ENCODE data around the gene GLP2R. TPM values are rescaled to one million over a fixed set of nuclear protein-coding genes. Genes with fewer than 3 reads are reported as not detected.

Gene GLP2R
- total RNA-seq, 3 donors from 2014 or later, result 5.8 to 28.2 (median 7.4) TPM

DNA sequence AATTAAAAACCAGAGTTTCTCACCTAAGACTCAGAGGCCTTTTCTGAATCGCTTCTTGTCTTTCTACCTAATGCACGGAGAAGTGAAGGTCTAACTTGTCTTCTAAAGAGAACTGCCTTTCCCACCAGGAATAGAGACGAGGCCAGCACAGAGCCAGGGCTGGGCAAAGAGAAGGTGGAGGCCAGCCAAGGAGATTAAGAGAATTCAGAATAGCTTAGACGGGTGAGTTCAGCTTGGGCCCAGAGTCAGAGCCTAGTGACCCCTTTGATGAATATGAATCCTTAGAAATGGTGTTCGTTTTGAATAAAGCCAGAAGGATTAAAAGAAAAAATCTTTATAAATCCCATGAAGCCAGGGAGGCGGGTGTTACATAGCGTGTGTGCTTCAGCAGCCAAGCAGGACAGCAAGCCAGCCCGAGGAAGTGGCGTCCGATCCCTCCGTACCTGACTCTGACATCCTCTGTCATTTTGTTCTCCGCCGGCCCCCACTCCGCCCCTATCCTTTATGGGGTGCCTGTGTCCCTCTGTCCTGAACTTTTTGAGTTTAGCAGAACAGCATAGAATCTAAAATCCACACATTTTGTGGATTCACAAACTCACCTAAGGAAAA is 11.3 kb upstream of the GLP2R start:
- Histone ChIP-seq H3K36me3 (ENCODE audit: low read depth) (no peaks in the 10 kb centered on the region), H3K4me1 (ENCODE audit: low read depth) (no peaks in the 10 kb centered on the region), H3K9me3 (no peaks in the 10 kb centered on the region), H3K4me3 (no peak overlapping the region)
- DNase-seq (no peak), ATAC-seq (no peak)
- intact Hi-C loops (cut with DNase I, micrococcal nuclease), result no loop called here
- TF ChIP-seq CTCF (IDR thresholded peaks at IDR 0.05), result no peak

GRCh38 chr17:9816472-9816871 is 9.3 kb upstream of the GLP2R start:
- intact Hi-C loops (cut with DNase I, micrococcal nuclease), result no loop called here
- no peak overlapping the region for H3K4me3 ChIP-seq
- TF ChIP-seq CTCF (IDR thresholded peaks at IDR 0.05), result no peak
- H3K4me1 ChIP-seq (ENCODE audit: low read depth), result no peaks in the 10 kb centered on the region
- no peak for ATAC-seq
- no peaks in the 10 kb centered on the region for H3K9me3 ChIP-seq
- DNase-seq, result no peak
- H3K36me3 ChIP-seq (ENCODE audit: low read depth), result no peaks in the 10 kb centered on the region

DNA sequence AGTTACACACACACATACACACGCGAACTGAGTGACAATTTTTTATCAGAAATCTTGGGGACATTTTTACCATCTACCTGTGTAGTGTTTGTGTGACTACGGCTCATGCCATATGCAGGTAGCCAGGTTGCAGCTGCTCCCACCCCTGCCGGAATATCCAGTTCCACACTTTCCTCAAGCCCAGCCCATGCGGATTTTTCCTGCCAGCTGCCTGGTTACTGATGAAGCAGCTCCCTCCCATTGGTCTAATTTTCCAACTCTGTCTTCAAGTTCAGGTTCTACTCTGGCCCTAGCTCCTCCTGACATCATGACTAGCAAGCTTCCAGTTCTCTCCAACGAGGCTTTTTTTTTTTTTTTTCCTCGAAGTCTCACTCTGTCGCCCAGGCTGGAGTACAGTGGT is 8.6 kb upstream of the GLP2R start:
- peak in 1 of 3 donors; percentile 39 for DNase-seq
- TF ChIP-seq CTCF (IDR thresholded peaks at IDR 0.05), result no peak

GRCh38 chr17:9818760-9819159 is 7.0 kb upstream of the GLP2R start:
- no peaks in the 10 kb centered on the region for H3K4me1 ChIP-seq (ENCODE audit: low read depth)
- no peak overlapping the region for H3K4me3 ChIP-seq
- H3K9me3 ChIP-seq, result no peaks in the 10 kb centered on the region
- ATAC-seq, result no peak
- intact Hi-C loops (cut with DNase I, micrococcal nuclease), result no loop called here
- no peak for DNase-seq
- H3K36me3 ChIP-seq (ENCODE audit: low read depth), result no peaks in the 10 kb centered on the region
- no peak for TF ChIP-seq CTCF (IDR thresholded peaks at IDR 0.05)

More for the DNA sequence above, 8.6 kb upstream of the GLP2R start:
- Histone ChIP-seq H3K9me3 (no peaks in the 10 kb centered on the region), H3K36me3 (ENCODE audit: low read depth) (no peaks in the 10 kb centered on the region), H3K4me3 (no peak overlapping the region), H3K4me1 (ENCODE audit: low read depth) (no peaks in the 10 kb centered on the region)
- ATAC-seq, result peak; percentile 67
- intact Hi-C loops (cut with DNase I, micrococcal nuclease), result no loop called here

DNA sequence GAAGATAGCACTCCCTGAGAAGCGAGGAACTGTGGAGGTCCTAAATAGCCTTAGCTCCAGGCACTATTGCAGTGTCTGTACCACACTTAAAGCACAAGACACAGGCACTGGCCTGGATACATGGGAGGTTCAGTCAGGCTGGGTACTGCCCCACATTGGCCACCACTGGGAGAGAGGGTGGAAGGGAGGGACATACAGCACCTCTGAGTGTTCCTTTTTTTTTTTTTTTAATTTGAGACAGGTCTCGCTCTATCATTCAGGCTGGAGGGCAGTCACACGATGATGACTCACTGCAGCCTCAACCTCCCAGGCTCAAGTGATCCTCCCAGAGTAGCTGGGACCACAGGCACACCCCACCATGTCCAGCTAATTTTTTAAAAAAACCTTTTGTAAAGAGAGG is 5.3 kb upstream of the GLP2R start:
- DNase-seq (no peak), ATAC-seq (no peak)
- no peak for TF ChIP-seq CTCF (IDR thresholded peaks at IDR 0.05)
- no peak overlapping the region for H3K4me3 ChIP-seq
- intact Hi-C loops (cut with DNase I, micrococcal nuclease), result no loop called here
- H3K4me1 ChIP-seq (ENCODE audit: low read depth), result no peaks in the 10 kb centered on the region
- H3K9me3 ChIP-seq, result no peaks in the 10 kb centered on the region
- no peaks in the 10 kb centered on the region for H3K36me3 ChIP-seq (ENCODE audit: low read depth)

DNA sequence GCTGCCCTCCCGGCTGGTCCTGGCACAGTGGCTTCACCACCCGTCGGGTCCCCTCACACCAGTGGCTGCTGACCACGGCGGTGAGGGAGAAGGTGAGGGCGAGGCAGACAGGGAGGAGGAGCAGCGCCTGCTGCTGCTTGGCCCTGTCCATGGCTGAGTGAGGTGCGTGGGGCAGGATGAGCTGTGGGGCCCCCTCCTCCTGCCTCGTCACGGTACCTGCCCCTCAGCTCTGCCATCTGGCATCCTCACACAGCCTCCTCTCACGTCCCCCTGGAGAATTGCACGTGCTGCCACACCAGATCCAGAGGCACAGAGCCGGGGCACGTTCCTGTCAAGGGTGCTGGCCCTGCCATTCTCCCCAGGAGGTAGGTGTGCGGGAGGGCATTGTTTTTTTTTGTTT is 3.8 kb upstream of the GLP2R start, which contains the start of gene GSG1L2:
Gene GSG1L2 (minus strand): TSS at position 159 of the 400 bp plus-strand sequence. CDS start 8 bp downstream, at position 151.
- no peak for TF ChIP-seq CTCF (IDR thresholded peaks at IDR 0.05)
- intact Hi-C loops (cut with DNase I, micrococcal nuclease), result no loop called here
- H3K4me3 ChIP-seq, result no peak within 1 kb of the TSS
- H3K4me1 ChIP-seq (ENCODE audit: low read depth), result no peaks in the 10 kb centered on the region
- DNase-seq, result no peak
- no peaks in the 10 kb centered on the region for H3K9me3 ChIP-seq
- no peak for ATAC-seq
- H3K36me3 ChIP-seq (ENCODE audit: low read depth), result no peaks in the 10 kb centered on the region

Measured in mucosa of descending colon (tissue), 3 donors.